Measurements from ENCODE around the gene WNT9A. TPM values are rescaled to one million over a fixed set of nuclear protein-coding genes. Genes with fewer than 3 reads are reported as not detected.

The WNT9A gene
- total and polyA plus RNA-seq, 4 donors = 2.6 to 8.6 (median 4.9) TPM

GRCh38 chr1:227939791-227940771 is 7.7 kb downstream of the WNT9A start:
- Histone ChIP-seq H3K27me3 (ENCODE audit: control insufficient read depth in 3 of 3, insufficient read depth in 3 of 3, low read length in 2 of 3) (no peaks in the 10 kb centered on the region), H3K9me3 (ENCODE audit: control insufficient read depth in 4 of 4, insufficient read depth in 3 of 4, low read length in 3 of 4) (no peaks in the 10 kb centered on the region), H3K4me1 (ENCODE audit: control insufficient read depth in 5 of 5, insufficient read depth in 5 of 5, low read length in 5 of 5) (peaks cover 0 to 5% (median 0%) of the 10 kb centered on the region in 5 donors), H3K27ac (ENCODE audit: low read depth in 1 of 2, low read length in 1 of 2) (no peak overlapping the region), H3K9ac (ENCODE audit: insufficient read depth in 1 of 2, low read length in 2 of 2) (no peak overlapping the region), H3K36me3 (ENCODE audit: control insufficient read depth in 4 of 4, insufficient read depth in 4 of 4, low read length in 4 of 4) (no peaks in the 10 kb centered on the region), H3K4me3 (no peak overlapping the region)
- ATAC-seq (ENCODE audit: insufficient read depth, low FRiP score) (no peak), DNase-seq (peak in 1 of 3 donors; percentile 7)
- WGBS, 2 donors = 88% methylated on average over 20 of the region's 20 CpGs
- TF ChIP-seq CTCF (IDR thresholded peaks at IDR 0.05; ENCODE audit: control extremely low read depth, extremely low read depth) = no peak

GRCh38 chr1:227938911-227939790 is 8.6 kb downstream of the WNT9A start:
- DNase-seq (peak in 1 of 3 donors; percentile 11), ATAC-seq (ENCODE audit: insufficient read depth, low FRiP score) (no peak)
- H3K36me3 ChIP-seq (ENCODE audit: control insufficient read depth in 4 of 4, insufficient read depth in 4 of 4, low read length in 4 of 4) = no peaks in the 10 kb centered on the region
- peaks cover 0 to 3% (median 0%) of the 10 kb centered on the region in 5 donors for H3K4me1 ChIP-seq (ENCODE audit: control insufficient read depth in 5 of 5, insufficient read depth in 5 of 5, low read length in 5 of 5)
- H3K4me3 ChIP-seq = no peak overlapping the region
- H3K27me3 ChIP-seq (ENCODE audit: control insufficient read depth in 3 of 3, insufficient read depth in 3 of 3, low read length in 2 of 3) = no peaks in the 10 kb centered on the region
- no peak overlapping the region for H3K27ac ChIP-seq (ENCODE audit: low read depth in 1 of 2, low read length in 1 of 2)
- 87 to 92% methylated on average over 27 of the region's 27 CpGs for WGBS, 2 donors
- no peak for TF ChIP-seq CTCF (IDR thresholded peaks at IDR 0.05; ENCODE audit: control extremely low read depth, extremely low read depth)
- no peak overlapping the region for H3K9ac ChIP-seq (ENCODE audit: insufficient read depth in 1 of 2, low read length in 2 of 2)
- no peaks in the 10 kb centered on the region for H3K9me3 ChIP-seq (ENCODE audit: control insufficient read depth in 4 of 4, insufficient read depth in 3 of 4, low read length in 3 of 4)

- DNase-seq = no peak
- ATAC-seq (ENCODE audit: insufficient read depth, low FRiP score) = no peak
Measured at GRCh38 chr1:227938276-227938675, 9.5 kb downstream of the WNT9A start.

More at GRCh38 chr1:227938276-227938675, 9.5 kb downstream of the WNT9A start:
- H3K9me3 ChIP-seq (ENCODE audit: control insufficient read depth in 4 of 4, insufficient read depth in 3 of 4, low read length in 3 of 4) = no peaks in the 10 kb centered on the region
- H3K9ac ChIP-seq (ENCODE audit: insufficient read depth in 1 of 2, low read length in 2 of 2) = no peak overlapping the region
- H3K4me3 ChIP-seq = no peak overlapping the region
- no peak for TF ChIP-seq CTCF (IDR thresholded peaks at IDR 0.05; ENCODE audit: control extremely low read depth, extremely low read depth)
- 92 to 93% methylated on average over 10 of the region's 10 CpGs for WGBS, 2 donors
- no peak overlapping the region for H3K27ac ChIP-seq (ENCODE audit: low read depth in 1 of 2, low read length in 1 of 2)
- peaks cover 0 to 3% (median 0%) of the 10 kb centered on the region in 5 donors for H3K4me1 ChIP-seq (ENCODE audit: control insufficient read depth in 5 of 5, insufficient read depth in 5 of 5, low read length in 5 of 5)
- no peaks in the 10 kb centered on the region for H3K36me3 ChIP-seq (ENCODE audit: control insufficient read depth in 4 of 4, insufficient read depth in 4 of 4, low read length in 4 of 4)
- H3K27me3 ChIP-seq (ENCODE audit: control insufficient read depth in 3 of 3, insufficient read depth in 3 of 3, low read length in 2 of 3) = no peaks in the 10 kb centered on the region

Measured in lung (tissue), 12 donors.